CD14-positive monocyte (primary cell): ENCODE measurements around the gene HSCB. TPM values are rescaled to one million over a fixed set of nuclear protein-coding genes. Genes with fewer than 3 reads are reported as not detected.

Source experiments
- DNase-seq, 3 donors: peaks; one replicate each; pipeline ENCODE4 v3.0.0-alpha.2; 2011 to 2022
- H2AFZ ChIP-seq: 2 replicates; pipeline ENCODE4 v1.6.0; 2012; ENCODE audit warnings: mild to moderate bottlenecking, low read depth, low read length, inconsistent platforms; ENCODE audit not compliant: insufficient read depth, poor library complexity, severe bottlenecking
- H3K27ac ChIP-seq, 2 donors: 1 replicate in 1 of 2; 2 replicates in 1 of 2; pipeline ENCODE4 v1.5.1; 2012 to 2013; ENCODE audit warnings: low read length in 2 of 2, control low read depth in 1 of 2, inconsistent platforms in 1 of 2, low read depth in 1 of 2, mild to moderate bottlenecking in 1 of 2
- H3K27me3 ChIP-seq, 2 donors: one replicate each; pipeline versions ENCODE4 v1.6.0 to v1.6.1; 2011 to 2013; ENCODE audit warnings: low read length in 2 of 2; ENCODE audit not compliant: control insufficient read depth in 2 of 2, insufficient read depth in 2 of 2
- H3K36me3 ChIP-seq, 2 donors: replicated peaks in 1 of 2; 1 replicate in 1 of 2; 2 replicates in 1 of 2; pipeline versions ENCODE4 v1.5.1 to v1.6.1; 2012 to 2013; ENCODE audit warnings: low read length in 2 of 2, control low read depth in 1 of 2, inconsistent platforms in 1 of 2, mild to moderate bottlenecking in 1 of 2; ENCODE audit not compliant: insufficient read depth in 2 of 2, control insufficient read depth in 1 of 2
- H3K4me1 ChIP-seq, 2 donors: 1 replicate in 1 of 2; 2 replicates in 1 of 2; pipeline versions ENCODE4 v1.5.1 to v1.6.1; 2012 to 2013; ENCODE audit warnings: low read length in 2 of 2, control low read depth in 1 of 2, inconsistent platforms in 1 of 2, mild to moderate bottlenecking in 1 of 2, moderate library complexity in 1 of 2; ENCODE audit not compliant: insufficient read depth in 2 of 2, control insufficient read depth in 1 of 2
- H3K4me2 ChIP-seq: replicated peaks from 2 replicates; pipeline ENCODE3; 2012; ENCODE audit warnings: low read length, moderate library complexity, mild to moderate bottlenecking; ENCODE audit not compliant: poor library complexity, severe bottlenecking; ENCODE audit errors: extremely low read depth
- H3K4me3 ChIP-seq, 3 experiments: fragments of 200-600 bp in 1 of 3; sonication (generic) in 1 of 3; replicated peaks in 1 of 3; 1 replicate in 2 of 3; 2 replicates in 1 of 3; pipeline ENCODE4 v1.5.1; 2011 to 2013; ENCODE audit warnings: low read length in 3 of 3, mild to moderate bottlenecking in 3 of 3, control low read depth in 2 of 3, low read depth in 2 of 3, inconsistent platforms in 1 of 3, moderate library complexity in 1 of 3
- H3K79me2 ChIP-seq: 2 replicates; pipeline ENCODE4 v1.6.0; 2012; ENCODE audit warnings: mild to moderate bottlenecking, control low read depth, inconsistent platforms, low read length, moderate library complexity; ENCODE audit not compliant: insufficient read depth
- H3K9ac ChIP-seq: 2 replicates; pipeline ENCODE4 v1.6.0; 2017; ENCODE audit warnings: low read length, mild to moderate bottlenecking; ENCODE audit not compliant: insufficient read depth, poor library complexity, severe bottlenecking
- H3K9me3 ChIP-seq, 2 donors: replicated peaks in 1 of 2; 1 replicate in 1 of 2; 2 replicates in 1 of 2; pipeline versions ENCODE4 v1.5.1 to v1.6.1; 2012 to 2013; ENCODE audit warnings: low read length in 2 of 2, control low read depth in 1 of 2; ENCODE audit not compliant: control insufficient read depth in 1 of 2, insufficient read depth in 1 of 2
- H4K20me1 ChIP-seq: 2 replicates; pipeline ENCODE4 v1.6.0; 2012; ENCODE audit warnings: mild to moderate bottlenecking, low read length, control low read depth, moderate library complexity; ENCODE audit not compliant: insufficient read depth
- H3K27ac Mint-ChIP-seq, 7 donors: one replicate each; pipeline ENCODE4 v1.8.0; 2020; ENCODE audit warnings: mild to moderate bottlenecking in 7 of 7, mixed read lengths in 7 of 7, moderate library complexity in 6 of 7, inconsistent platforms in 2 of 7
- H3K27me3 Mint-ChIP-seq, 3 donors: one replicate each; pipeline ENCODE4 v1.8.0; 2021 to 2022; ENCODE audit warnings: low read depth in 3 of 3, mild to moderate bottlenecking in 3 of 3, mixed read lengths in 3 of 3, moderate library complexity in 3 of 3, inconsistent platforms in 1 of 3
- H3K36me3 Mint-ChIP-seq, 2 donors: one replicate each; pipeline ENCODE4 v1.8.0; 2020; ENCODE audit warnings: mixed read lengths in 2 of 2, inconsistent platforms in 1 of 2, mild to moderate bottlenecking in 1 of 2
- H3K4me1 Mint-ChIP-seq: one replicate; pipeline ENCODE4 v1.8.0; 2020; ENCODE audit warnings: mild to moderate bottlenecking, mixed read lengths
- H3K4me3 Mint-ChIP-seq, 2 donors: one replicate each; pipeline ENCODE4 v1.8.0; 2020; ENCODE audit warnings: mild to moderate bottlenecking in 2 of 2, mixed read lengths in 2 of 2, moderate library complexity in 1 of 2
- H3K9me3 Mint-ChIP-seq, 7 donors: one replicate each; pipeline ENCODE4 v1.8.0; 2020 to 2022; ENCODE audit warnings: mixed read lengths in 7 of 7, mild to moderate bottlenecking in 6 of 7, moderate library complexity in 6 of 7, inconsistent platforms in 2 of 7
- CTCF ChIP-seq: fragments of 200-600 bp; IDR thresholded peaks from one replicate; pipeline ENCODE4 v1.8.0; 2022; ENCODE audit warnings: antibody characterized with exemption, mild to moderate bottlenecking
- WGBS: methylation state at CpG from one replicate; pipeline ENCODE4 v1.1.5; 2013; ENCODE audit warnings: missing lambda C conversion rate; ENCODE audit not compliant: insufficient coverage; 5-methylcytosine and 5-hydroxymethylcytosine counted together
- intact Hi-C, 2 donors: fragments of 100-400 bp; cut with micrococcal nuclease; formaldehyde crosslinking; loops; one replicate each; pipeline versions ENCODE4 v1.15.0 to v1.15.1; 2023
- polyA plus RNA-seq, 3 donors: library from polyadenylated mRNA; depleted of rRNA in 1 of 3; unstranded in 2 of 3; stranded (reverse) in 1 of 3; fragments of 300-500 nt in 2 of 3; fragments of >200 nt in 1 of 3; fragmentation: Illumina TruSeq in 2 of 3; gene quantifications; 1 replicate in 2 of 3; 2 replicates in 1 of 3; pipeline ENCODE4 v1.2.3, GENCODE V29; 2012 to 2021

HSCB gene
- polyA plus RNA-seq, 3 donors: 10.1 to 13.2 (median 10.3) TPM

GRCh38 chr22:28788601-28789000, 46.8 kb downstream of the HSCB start:
- Mint-ChIP-seq H3K27me3 (no peaks in the 10 kb centered on the region), H3K36me3 (peaks cover 45 to 60% of the 10 kb centered on the region in 2 donors), H3K27ac (no peak overlapping the region), H3K4me1 (peaks cover 16% of the 10 kb centered on the region), H3K9me3 (no peaks in the 10 kb centered on the region), H3K4me3 (no peak overlapping the region)
- Histone ChIP-seq H3K9ac (no peak overlapping the region), H3K79me2 (peaks cover 3% of the 10 kb centered on the region), H4K20me1 (peaks cover 48% of the 10 kb centered on the region), H3K4me1 (no peaks in the 10 kb centered on the region), H3K4me3 (no peak overlapping the region), H3K4me2 (no peak overlapping the region), H2AFZ (no peak overlapping the region), H3K27me3 (no peaks in the 10 kb centered on the region), H3K36me3 (peaks cover 47 to 59% of the 10 kb centered on the region in 2 donors), H3K27ac (no peak overlapping the region), H3K9me3 (no peaks in the 10 kb centered on the region)
- no peak for TF ChIP-seq CTCF
- no peak for DNase-seq
- intact Hi-C loops: no loop called here
- 100% methylated on average over 1 of the region's 3 CpGs for WGBS

- H3K9me3 Mint-ChIP-seq: no peaks in the 10 kb centered on the region
- H3K27ac Mint-ChIP-seq: peak overlapping the region in 4 of 7 donors; percentile 15 to 60 (median 50)
- no peak overlapping the region for H3K9ac ChIP-seq
- no peak overlapping the region for H3K4me3 Mint-ChIP-seq
- H3K4me1 Mint-ChIP-seq: peaks cover 26% of the 10 kb centered on the region
- TF ChIP-seq CTCF: no peak
- WGBS: 93% methylated on average over 3 of the region's 5 CpGs
- H3K36me3 Mint-ChIP-seq: peaks cover 45 to 60% of the 10 kb centered on the region in 2 donors
- H4K20me1 ChIP-seq: peaks cover 65% of the 10 kb centered on the region
- no peak overlapping the region for H2AFZ ChIP-seq
- no peaks in the 10 kb centered on the region for H3K27me3 ChIP-seq
- DNase-seq: no peak
- peaks cover 48 to 59% of the 10 kb centered on the region in 2 donors for H3K36me3 ChIP-seq
- intact Hi-C loops: loop anchor here (5.0 to 10.0 kb wide), 2 partner anchors 36 to 94 kb away; partner anchors contain the start of gene ZNRF3 (in 1 of the 2)
- H3K79me2 ChIP-seq: peaks cover 27% of the 10 kb centered on the region
- no peak overlapping the region for H3K4me3 ChIP-seq
- no peaks in the 10 kb centered on the region for H3K4me1 ChIP-seq
- no peaks in the 10 kb centered on the region for H3K27me3 Mint-ChIP-seq
- no peaks in the 10 kb centered on the region for H3K9me3 ChIP-seq
- H3K27ac ChIP-seq: no peak overlapping the region
- H3K4me2 ChIP-seq: no peak overlapping the region
Observed at GRCh38 chr22:28791124-28791523, 49.3 kb downstream of the HSCB start.
